Stimulated activated naive CD8-positive, alpha-beta T cell treated with anti-CD3 and anti-CD28 coated beads, Interleukin-15, amount 100 ng/mL, for 72 hours (primary cell): Measurements from ENCODE around the gene MAML2.

Source experiments
- ATAC-seq: fragments of 150-1000 bp; cut with Tn5 transposase; 2 replicates; pipeline ENCODE4 v1.10.0; 2021; ENCODE audit warnings: mild to moderate bottlenecking, moderate library complexity
- DNase-seq, 2 donors: peaks; one replicate each; pipeline ENCODE4 v3.0.0; 2021 to 2022
- H3K27ac Mint-ChIP-seq, 2 donors: one replicate each; pipeline ENCODE4 v1.8.0; 2022; ENCODE audit warnings: mild to moderate bottlenecking in 2 of 2, mixed read lengths in 2 of 2, moderate library complexity in 2 of 2
- H3K27me3 Mint-ChIP-seq: one replicate; pipeline ENCODE4 v1.8.0; 2022; ENCODE audit warnings: mixed read lengths
- H3K4me1 Mint-ChIP-seq: one replicate; pipeline ENCODE4 v1.8.0; 2022; ENCODE audit warnings: mild to moderate bottlenecking, mixed read lengths
- H3K4me3 Mint-ChIP-seq, 2 donors: one replicate each; pipeline ENCODE4 v1.8.0; 2022; ENCODE audit warnings: mild to moderate bottlenecking in 2 of 2, mixed read lengths in 2 of 2, moderate library complexity in 1 of 2
- H3K9me3 Mint-ChIP-seq, 2 donors: one replicate each; pipeline ENCODE4 v1.8.0; 2022; ENCODE audit warnings: mixed read lengths in 2 of 2

Gene MAML2

GRCh38 chr11:96356848-96357247 lies 13.9 kb upstream of the MAML2 start:
- Mint-ChIP-seq H3K4me3 (no peak overlapping the region), H3K4me1 (peaks cover 33% of the 10 kb centered on the region), H3K27ac (no peak overlapping the region), H3K27me3 (no peaks in the 10 kb centered on the region), H3K9me3 (no peaks in the 10 kb centered on the region)
- DNase-seq = no peak
- no peak for ATAC-seq

DNA sequence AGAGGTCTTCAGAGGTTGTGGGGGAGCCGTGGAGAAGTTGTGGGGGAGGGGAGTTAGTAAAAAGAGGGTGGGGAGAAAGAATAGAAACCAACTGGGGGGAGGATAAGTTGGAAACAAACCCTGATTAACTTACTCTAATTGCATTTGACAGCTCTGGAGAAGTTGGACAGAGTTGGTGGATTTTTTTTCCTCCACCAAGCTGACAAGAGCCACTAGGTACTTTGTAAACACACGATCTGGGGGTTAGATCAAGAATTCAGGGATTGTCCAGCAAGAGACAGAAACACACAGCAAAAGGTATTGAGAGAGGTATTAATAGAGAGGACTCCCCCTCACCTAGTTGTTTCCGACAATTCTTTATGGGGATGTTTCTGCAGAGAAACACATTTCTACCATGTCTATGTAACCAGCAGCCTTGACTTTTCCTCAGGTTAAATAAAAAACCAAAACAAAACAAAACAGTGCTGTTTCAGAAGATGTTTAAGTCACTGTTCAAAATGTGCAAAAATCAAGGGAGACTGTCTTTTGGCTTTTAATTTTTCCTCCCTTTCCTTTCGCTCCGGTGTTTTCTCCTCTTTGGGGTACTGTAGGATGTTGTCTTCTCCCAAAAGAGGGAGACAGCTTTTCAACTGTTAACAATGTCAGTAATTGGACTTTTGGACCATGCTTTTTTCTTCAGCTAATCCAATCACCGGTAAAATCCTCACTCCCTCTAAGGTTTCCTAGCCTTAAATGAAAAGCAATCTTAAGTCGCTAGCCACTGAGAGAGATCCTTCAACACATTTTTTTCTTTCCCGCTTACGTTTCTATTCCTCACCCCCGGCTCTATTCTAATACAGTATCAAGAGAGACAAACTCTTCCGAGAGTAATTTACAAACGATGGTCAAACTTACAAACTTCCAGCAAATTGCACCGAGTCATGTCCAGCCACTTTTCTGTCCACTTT lies 708 bp downstream of the MAML2 start:
- H3K4me1 Mint-ChIP-seq = peaks cover 46% of the 10 kb centered on the region
- H3K9me3 Mint-ChIP-seq = no peaks in the 10 kb centered on the region
- peak overlapping the region; percentile 93 to 97 for H3K27ac Mint-ChIP-seq
- DNase-seq = peak in 1 of 2 donors; percentile 8
- no peaks in the 10 kb centered on the region for H3K27me3 Mint-ChIP-seq
- ATAC-seq = no peak
- H3K4me3 Mint-ChIP-seq = peak overlapping the region; percentile 93 to 99

- H3K27ac Mint-ChIP-seq = peak overlapping the region; percentile 93 to 97
- H3K4me1 Mint-ChIP-seq = peaks cover 55% of the 10 kb centered on the region
- ATAC-seq = peak; percentile 71
- DNase-seq = peak; percentile 77 to 81
- no peaks in the 10 kb centered on the region for H3K27me3 Mint-ChIP-seq
- no peaks in the 10 kb centered on the region for H3K9me3 Mint-ChIP-seq
- H3K4me3 Mint-ChIP-seq = peak overlapping the region; percentile 93 to 99
These were observed 1.6 kb downstream of the MAML2 start for GRCh38 chr11:96341211-96342013.

- peak overlapping the region; percentile 93 to 97 for H3K27ac Mint-ChIP-seq
- H3K27me3 Mint-ChIP-seq = no peaks in the 10 kb centered on the region
- ATAC-seq = no peak
- no peak for DNase-seq
- H3K4me3 Mint-ChIP-seq = peak overlapping the region; percentile 93 to 99
- peaks cover 64% of the 10 kb centered on the region for H3K4me1 Mint-ChIP-seq
- no peaks in the 10 kb centered on the region for H3K9me3 Mint-ChIP-seq
These were observed 2.5 kb downstream of the MAML2 start for GRCh38 chr11:96340555-96340885.

- Mint-ChIP-seq H3K9me3 (no peaks in the 10 kb centered on the region), H3K4me3 (peak overlapping the region; percentile 93 to 99), H3K4me1 (peaks cover 68% of the 10 kb centered on the region), H3K27ac (peak overlapping the region; percentile 93 to 97), H3K27me3 (no peaks in the 10 kb centered on the region)
- peak in 1 of 2 donors; percentile 18 for DNase-seq
- ATAC-seq = no peak
These were observed 3.1 kb downstream of the MAML2 start for GRCh38 chr11:96339706-96340554.

DNA sequence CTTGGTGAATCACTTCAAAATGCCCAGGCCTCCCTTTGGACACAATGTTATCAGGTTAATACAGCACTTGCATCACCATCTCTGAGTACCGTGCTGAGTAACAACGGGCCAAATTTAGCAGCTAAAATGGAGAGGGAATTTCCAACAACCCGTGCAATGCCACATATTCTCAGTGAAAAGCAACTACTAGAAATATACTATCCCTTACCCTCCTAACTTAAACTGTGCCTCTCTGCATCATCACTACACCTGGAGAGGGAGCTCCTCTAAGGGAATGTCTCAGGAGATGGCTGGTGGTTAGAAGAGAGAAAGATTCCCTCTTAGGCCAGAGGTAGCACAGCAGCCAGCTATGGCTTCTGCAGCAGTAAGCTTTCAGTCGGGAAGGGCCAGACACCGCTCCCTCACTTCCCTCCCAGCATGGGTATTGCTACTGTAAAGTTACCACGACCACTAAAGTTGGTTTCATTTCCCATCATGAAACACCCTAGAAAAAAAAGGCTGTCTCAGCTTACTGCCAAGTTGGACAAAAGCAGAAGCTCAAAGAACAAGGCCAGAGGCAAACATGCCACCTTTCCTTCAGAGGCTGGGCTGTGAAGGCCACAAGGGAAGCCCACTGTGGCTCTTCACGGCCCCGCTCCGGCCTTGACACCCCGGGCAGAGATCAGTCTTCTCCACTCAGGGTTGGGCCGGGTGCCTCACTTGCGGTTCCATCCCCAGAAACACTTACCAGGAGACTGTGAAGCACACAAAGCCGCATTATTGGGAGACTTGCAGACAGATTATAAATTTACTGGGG lies 3.9 kb downstream of the MAML2 start:
- DNase-seq (peak; percentile 48 to 68), ATAC-seq (peak; percentile 47)
- no peaks in the 10 kb centered on the region for H3K9me3 Mint-ChIP-seq
- H3K27ac Mint-ChIP-seq = peak overlapping the region; percentile 86 to 92
- H3K4me1 Mint-ChIP-seq = peaks cover 76% of the 10 kb centered on the region
- no peaks in the 10 kb centered on the region for H3K27me3 Mint-ChIP-seq
- peak overlapping the region; percentile 93 to 99 for H3K4me3 Mint-ChIP-seq

DNA sequence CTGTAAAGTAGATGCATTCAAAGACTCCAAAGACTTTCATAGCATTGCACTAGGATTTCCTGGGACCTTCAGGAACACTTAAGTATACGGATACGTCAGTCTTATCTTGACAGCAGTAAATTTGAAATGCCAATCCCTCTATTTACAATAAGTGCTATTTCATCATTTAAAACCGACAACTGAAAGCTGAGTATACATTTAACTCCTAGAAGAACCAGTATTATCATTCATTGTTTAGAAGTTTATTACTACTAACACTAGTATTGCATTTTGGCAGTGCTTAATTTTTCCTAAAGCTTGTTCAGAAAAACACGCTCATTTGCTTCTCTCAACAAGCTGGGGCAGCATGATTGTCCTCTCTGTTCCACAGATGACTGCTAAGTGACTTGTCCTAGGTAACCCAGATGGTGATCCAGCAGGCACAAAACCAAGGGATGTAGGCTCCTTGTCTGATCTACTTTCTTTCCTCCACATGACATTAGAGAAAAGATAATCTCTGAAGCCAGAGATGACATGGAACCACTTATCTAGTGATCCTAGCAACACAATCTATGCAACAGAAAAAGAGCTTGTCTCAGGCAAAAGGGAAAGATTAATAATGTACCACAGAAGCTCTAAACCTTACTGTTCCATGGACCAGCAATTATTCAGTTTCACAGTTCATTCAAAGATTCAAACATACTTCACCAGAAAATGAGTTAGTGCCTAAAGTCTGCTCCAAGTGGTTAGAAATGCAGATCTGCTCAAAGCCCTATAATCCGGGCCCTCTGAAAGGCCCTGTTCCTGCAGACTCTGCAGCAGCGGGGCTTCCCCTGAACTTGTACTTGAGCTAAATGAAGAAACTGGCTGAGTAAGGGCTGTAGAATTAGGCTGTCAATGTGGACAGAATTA lies 5.2 kb downstream of the MAML2 start:
- ATAC-seq = peak; percentile 41
- H3K9me3 Mint-ChIP-seq = no peaks in the 10 kb centered on the region

DNA sequence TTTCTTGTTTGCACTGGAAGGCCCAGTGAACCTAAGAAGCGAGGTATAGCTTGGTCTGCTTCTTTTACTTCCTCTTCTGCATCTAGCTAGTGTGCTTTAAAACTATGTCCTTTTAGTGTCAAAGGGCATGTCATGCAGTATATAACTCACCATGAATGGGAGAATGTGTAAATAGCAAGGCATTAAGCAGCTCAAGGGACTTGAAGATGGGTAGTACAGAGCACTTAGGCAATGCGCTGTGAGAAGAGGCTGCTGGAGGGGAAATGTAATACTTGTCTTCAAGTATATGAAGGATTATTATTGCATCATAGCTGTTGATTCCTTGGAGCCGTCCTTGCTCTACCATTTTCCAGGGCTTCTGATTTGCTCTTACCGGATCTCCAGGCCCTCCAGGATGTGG lies 7.6 kb downstream of the MAML2 start:
- no peaks in the 10 kb centered on the region for H3K27me3 Mint-ChIP-seq
- no peak overlapping the region for H3K27ac Mint-ChIP-seq
- peaks cover 95% of the 10 kb centered on the region for H3K4me1 Mint-ChIP-seq
- peak overlapping the region in 1 of 2 donors; percentile 11 for H3K4me3 Mint-ChIP-seq
- DNase-seq (no peak), ATAC-seq (no peak)
- H3K9me3 Mint-ChIP-seq = no peaks in the 10 kb centered on the region

More for the DNA sequence above, 5.2 kb downstream of the MAML2 start:
- Mint-ChIP-seq H3K27ac (peak overlapping the region in 1 of 2 donors; percentile 92), H3K4me3 (peak overlapping the region; percentile 93 to 99), H3K27me3 (no peaks in the 10 kb centered on the region), H3K4me1 (peaks cover 76% of the 10 kb centered on the region)
- peak; percentile 26 to 56 for DNase-seq

- ATAC-seq (no peak), DNase-seq (no peak)
- Mint-ChIP-seq H3K27me3 (no peaks in the 10 kb centered on the region), H3K4me1 (peaks cover 95% of the 10 kb centered on the region), H3K9me3 (no peaks in the 10 kb centered on the region), H3K4me3 (no peak overlapping the region), H3K27ac (peak overlapping the region in 1 of 2 donors; percentile 66)
These were observed 8.8 kb downstream of the MAML2 start for GRCh38 chr11:96334219-96334618.

- Mint-ChIP-seq H3K4me3 (peak overlapping the region in 1 of 2 donors; percentile 30), H3K9me3 (no peaks in the 10 kb centered on the region), H3K4me1 (peaks cover 95% of the 10 kb centered on the region), H3K27ac (no peak overlapping the region), H3K27me3 (no peaks in the 10 kb centered on the region)
- no peak for ATAC-seq
- DNase-seq = no peak
These were observed 9.7 kb downstream of the MAML2 start for GRCh38 chr11:96333191-96333719.

DNA sequence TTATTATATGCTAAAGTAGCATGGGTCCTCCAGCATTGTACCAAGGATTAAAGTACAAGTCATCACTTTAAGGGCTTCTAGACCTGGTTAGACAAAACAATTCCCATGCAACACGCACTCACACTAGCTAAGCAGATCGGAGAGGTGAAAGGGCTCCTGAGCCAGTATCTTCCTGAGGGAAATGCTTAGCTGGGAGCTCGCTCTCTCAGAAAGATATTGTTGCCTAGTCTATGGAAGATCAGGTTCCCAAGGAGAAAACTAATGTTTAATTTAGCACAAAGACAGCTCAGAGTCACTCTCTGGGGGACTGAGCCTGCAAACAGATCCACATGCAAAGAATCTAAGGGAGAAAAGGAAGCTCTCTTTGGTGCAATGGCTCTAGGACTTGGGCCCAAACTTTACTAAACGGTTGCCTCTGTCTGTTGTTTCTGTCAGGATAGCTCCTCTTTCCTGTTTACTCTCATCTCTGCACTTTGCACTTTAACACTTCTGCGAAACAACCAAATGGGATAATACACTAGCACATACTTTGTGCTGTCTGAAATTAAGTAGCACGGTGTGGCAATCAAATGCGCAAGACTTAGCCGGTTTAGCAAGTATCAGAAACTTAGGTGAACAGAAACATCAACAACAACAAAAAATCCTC lies 10.7 kb downstream of the MAML2 start:
- H3K4me3 Mint-ChIP-seq = peak overlapping the region; percentile 30 to 37
- ATAC-seq (no peak), DNase-seq (no peak)
- no peaks in the 10 kb centered on the region for H3K27me3 Mint-ChIP-seq
- no peaks in the 10 kb centered on the region for H3K9me3 Mint-ChIP-seq
- peaks cover 92% of the 10 kb centered on the region for H3K4me1 Mint-ChIP-seq
- peak overlapping the region in 1 of 2 donors; percentile 77 for H3K27ac Mint-ChIP-seq

GRCh38 chr11:96331699-96332116 lies 11.3 kb downstream of the MAML2 start:
- Mint-ChIP-seq H3K9me3 (no peaks in the 10 kb centered on the region), H3K4me3 (peak overlapping the region in 1 of 2 donors; percentile 37), H3K27me3 (no peaks in the 10 kb centered on the region), H3K4me1 (peaks cover 90% of the 10 kb centered on the region), H3K27ac (no peak overlapping the region)
- DNase-seq (no peak), ATAC-seq (peak; percentile 31)

- ATAC-seq (no peak), DNase-seq (no peak)
- Mint-ChIP-seq H3K27ac (peak overlapping the region in 1 of 2 donors; percentile 36), H3K27me3 (no peaks in the 10 kb centered on the region), H3K4me3 (peak overlapping the region; percentile 37 to 40), H3K9me3 (no peaks in the 10 kb centered on the region), H3K4me1 (peaks cover 90% of the 10 kb centered on the region)
These were observed 12.5 kb downstream of the MAML2 start for GRCh38 chr11:96330511-96330859.
